Measurements from ENCODE around the gene FAM217B. TPM values are rescaled to one million over a fixed set of nuclear protein-coding genes. Genes with fewer than 3 reads are reported as not detected.

Gene FAM217B
- total and polyA plus RNA-seq, 2 donors (not counting 3 experiments of a cell fraction or from before 2014, with no cell fraction given), result 2.7 to 8.2 TPM

GRCh38 chr20:59983076-59983475 is 42.9 kb downstream of the FAM217B start:
- ChIA-PET POLR2A (no interaction called here), CTCF (no interaction called here)
- Histone ChIP-seq H4K20me1 (replicated peaks; ENCODE audit: control insufficient read depth, extremely low read depth, insufficient read depth, low read length) (no peaks in the 10 kb centered on the region), H3K79me2 (ENCODE audit: control insufficient read depth, insufficient read depth, low read length) (no peaks in the 10 kb centered on the region), H3K27me3 (ENCODE audit: control insufficient read depth in 2 of 2, insufficient read depth in 2 of 2, low read length in 2 of 2) (no peaks in the 10 kb centered on the region), H3K36me3 (ENCODE audit: control insufficient read depth in 2 of 2, extremely low read depth in 1 of 2, insufficient read depth in 2 of 2, low read length in 2 of 2) (no peaks in the 10 kb centered on the region), H3K9me3 (replicated peaks; ENCODE audit: control insufficient read depth, insufficient read depth, low read length) (no peaks in the 10 kb centered on the region), H3K4me1 (ENCODE audit: control insufficient read depth, extremely low read depth, insufficient read depth, low read length) (no peaks in the 10 kb centered on the region), H3K4me2 (ENCODE audit: insufficient read depth, low read length) (no peak overlapping the region), H2AFZ (ENCODE audit: low read depth, low read length) (no peak overlapping the region), H3K9ac (replicated peaks; ENCODE audit: extremely low read depth, insufficient read depth, low read length) (no peak overlapping the region), H3K9me1 (replicated peaks; ENCODE audit: control insufficient read depth, extremely low read depth, insufficient read depth, low read length) (no peaks in the 10 kb centered on the region), H3K27ac (ENCODE audit: insufficient read depth, low read depth, low read length) (no peak overlapping the region), H3K4me3 (replicated peaks in 1 of 3; ENCODE audit: insufficient read depth in 1 of 3, low read depth in 1 of 3, low read length in 3 of 3) (no peak overlapping the region)
- intact Hi-C loops (cut with micrococcal nuclease), result no loop called here
- dilution Hi-C loops (cut with MboI; ENCODE audit: extremely low pct_ligation_motif_present, low sequenced_read_pairs), result no loop called here
- no TSS peak for BruUV-seq (replicated peaks)
- DNase-seq (ENCODE audit: low read depth, low spot score) (no peak), FAIRE-seq (no peak)
- TF ChIP-seq MYC (IDR thresholded peaks at IDR 0.05; ENCODE audit: low read depth, low read length), result no peak
- no peak for TF ChIP-seq CTCF (IDR thresholded peaks at IDR 0.05; ENCODE audit: extremely low read depth in 1 of 2, insufficient read depth in 1 of 2, low read depth in 1 of 2, low read length in 2 of 2)
- no peak for TF ChIP-seq GATA2 (IDR thresholded peaks at IDR 0.05; ENCODE audit: insufficient read depth, insufficient read length, low read depth, low read length)
- TF ChIP-seq EZH2 (IDR thresholded peaks at IDR 0.05; ENCODE audit: borderline replicate concordance, low read depth, low read length, severe bottlenecking), result no peak
- no peak for TF ChIP-seq POLR2AphosphoS5 (IDR thresholded peaks at IDR 0.05; ENCODE audit: insufficient read depth, low read depth, low read length)
- TF ChIP-seq MAX (IDR thresholded peaks at IDR 0.05; ENCODE audit: insufficient read depth, insufficient read length), result no peak
- TF ChIP-seq FOS (IDR thresholded peaks at IDR 0.05; ENCODE audit: borderline replicate concordance, insufficient read depth, low read length), result no peak
- no peak for TF ChIP-seq POLR2A (IDR thresholded peaks at IDR 0.05; ENCODE audit: low read depth, low read length)

Measured in endothelial cell of umbilical vein (primary cell).